22Rv1 (cell line): Measurements from ENCODE around the gene TLX2.

ENCODE experiments used
- CTCF ChIP-seq: fragments of 450-650 bp; IDR thresholded peaks from 2 replicates; pipeline ENCODE4 v1.5.1; 2017; ENCODE audit warnings: mild to moderate bottlenecking
- ZFX ChIP-seq: fragments of 450-650 bp; IDR thresholded peaks from 2 replicates; pipeline ENCODE4 v1.6.1; 2017; ENCODE audit warnings: antibody characterized with exemption, borderline replicate concordance

- TF ChIP-seq CTCF (no peak), ZFX (no peak)
Measured at GRCh38 chr2:74553892-74554819, 39.9 kb downstream of the TLX2 start, which contains the start of the genes DOK1 and LOXL3.
